ENCODE data around the gene GRK6.

- TF ChIP-seq EZH2phosphoT487 (IDR thresholded peaks at IDR 0.05; ENCODE audit: low read length) = no peak
- TF ChIP-seq, protein P1, sequence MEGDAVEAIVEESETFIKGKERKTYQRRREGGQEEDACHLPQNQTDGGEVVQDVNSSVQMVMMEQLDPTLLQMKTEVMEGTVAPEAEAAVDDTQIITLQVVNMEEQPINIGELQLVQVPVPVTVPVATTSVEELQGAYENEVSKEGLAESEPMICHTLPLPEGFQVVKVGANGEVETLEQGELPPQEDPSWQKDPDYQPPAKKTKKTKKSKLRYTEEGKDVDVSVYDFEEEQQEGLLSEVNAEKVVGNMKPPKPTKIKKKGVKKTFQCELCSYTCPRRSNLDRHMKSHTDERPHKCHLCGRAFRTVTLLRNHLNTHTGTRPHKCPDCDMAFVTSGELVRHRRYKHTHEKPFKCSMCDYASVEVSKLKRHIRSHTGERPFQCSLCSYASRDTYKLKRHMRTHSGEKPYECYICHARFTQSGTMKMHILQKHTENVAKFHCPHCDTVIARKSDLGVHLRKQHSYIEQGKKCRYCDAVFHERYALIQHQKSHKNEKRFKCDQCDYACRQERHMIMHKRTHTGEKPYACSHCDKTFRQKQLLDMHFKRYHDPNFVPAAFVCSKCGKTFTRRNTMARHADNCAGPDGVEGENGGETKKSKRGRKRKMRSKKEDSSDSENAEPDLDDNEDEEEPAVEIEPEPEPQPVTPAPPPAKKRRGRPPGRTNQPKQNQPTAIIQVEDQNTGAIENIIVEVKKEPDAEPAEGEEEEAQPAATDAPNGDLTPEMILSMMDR (IDR thresholded peaks at IDR 0.05; ENCODE audit: low read length) = no peak
- no peak for TF ChIP-seq EZH2 (optimal IDR thresholded peaks at IDR 0.05; ENCODE audit: low read depth, low read length)
Observed at GRCh38 chr5:177393206-177393765, 33.2 kb upstream of the GRK6 start.
